ENCODE data around the gene DGKQ.

- TF ChIP-seq YY1 (IDR thresholded peaks at IDR 0.05; ENCODE audit: insufficient read depth, insufficient read length) (no peak), SUZ12 (IDR thresholded peaks at IDR 0.05; ENCODE audit: extremely low read depth, insufficient read depth, insufficient read length) (no peak), ZNF274 (IDR thresholded peaks at IDR 0.05; ENCODE audit: low read depth, low read length) (no peak)
These were observed 22.1 kb upstream of the DGKQ start for GRCh38 chr4:995311-996026.

All from NT2/D1 (cell line).